Hematopoietic multipotent progenitor cell (in vitro differentiated cells): Measurements from ENCODE around the gene TXNDC9. TPM values are rescaled to one million over a fixed set of nuclear protein-coding genes. Genes with fewer than 3 reads are reported as not detected.
"Not testable (repeated sequence)": the region's sequence is repeated elsewhere in the genome, so short reads cannot be mapped to it uniquely, and the experiment has no call there.

Source experiments
- DNase-seq, 3 donors: peaks; one replicate each; pipeline ENCODE4 v3.0.0-alpha.2; 2011 to 2015; ENCODE audit warnings: low read depth in 2 of 3, low spot score in 2 of 3
- total RNA-seq: library from RNA; depleted of rRNA; stranded (reverse); fragments of >200 nt; gene quantifications from one replicate; pipeline ENCODE4 v1.2.3, GENCODE V29; 2012

TXNDC9 gene, protein sequence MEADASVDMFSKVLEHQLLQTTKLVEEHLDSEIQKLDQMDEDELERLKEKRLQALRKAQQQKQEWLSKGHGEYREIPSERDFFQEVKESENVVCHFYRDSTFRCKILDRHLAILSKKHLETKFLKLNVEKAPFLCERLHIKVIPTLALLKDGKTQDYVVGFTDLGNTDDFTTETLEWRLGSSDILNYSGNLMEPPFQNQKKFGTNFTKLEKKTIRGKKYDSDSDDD
- 16.2 TPM for total RNA-seq

DNA sequence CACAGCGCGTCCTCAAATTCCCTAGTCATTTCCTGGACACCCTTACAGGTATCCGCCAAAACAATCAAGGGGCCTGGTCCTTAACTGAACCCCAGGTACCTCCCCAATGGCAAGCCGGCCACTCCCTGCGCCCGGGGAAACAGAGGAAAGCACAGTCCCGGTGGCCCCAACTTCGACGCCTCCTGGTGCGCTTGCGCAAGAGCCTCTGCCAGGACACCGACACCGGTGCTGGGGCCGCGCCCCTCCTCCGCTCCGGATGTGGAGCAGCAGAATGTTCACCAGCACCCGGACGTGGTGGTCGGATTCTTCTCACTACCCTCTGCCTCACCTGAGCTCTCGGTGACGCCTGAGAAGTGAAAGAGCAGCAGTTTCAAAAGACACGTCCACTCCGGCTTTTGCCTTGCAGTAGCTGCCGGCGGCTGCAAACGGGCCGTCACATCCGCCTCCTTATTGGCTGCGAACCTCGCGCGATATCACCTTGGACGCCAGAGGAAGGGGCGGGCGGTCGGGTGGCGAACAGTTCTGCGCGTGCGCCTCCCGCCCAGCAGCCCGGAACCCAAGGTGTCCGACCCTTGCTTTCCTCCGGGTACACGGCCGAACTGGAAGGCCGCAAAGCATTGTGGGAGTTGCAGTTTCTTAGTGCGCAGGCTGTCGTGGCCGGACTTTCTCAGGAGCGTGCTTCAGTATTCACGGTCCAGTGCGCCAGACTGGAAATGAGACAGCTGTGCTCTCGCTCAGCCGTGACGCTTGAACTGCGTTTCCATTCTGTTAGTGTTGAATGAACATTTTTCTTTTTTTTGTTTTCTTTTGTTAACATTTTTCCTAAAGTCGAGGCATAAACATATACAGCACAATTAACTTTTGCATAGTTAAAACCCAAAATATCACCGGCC is at the start of gene TXNDC9:
Gene TXNDC9, minus strand, starts transcription at position 423 of the 893 bp plus-strand sequence. CDS start 3,123 bp downstream, outside the sequence.
- peak; percentile 92 to 99 (median 99) for DNase-seq

DNA sequence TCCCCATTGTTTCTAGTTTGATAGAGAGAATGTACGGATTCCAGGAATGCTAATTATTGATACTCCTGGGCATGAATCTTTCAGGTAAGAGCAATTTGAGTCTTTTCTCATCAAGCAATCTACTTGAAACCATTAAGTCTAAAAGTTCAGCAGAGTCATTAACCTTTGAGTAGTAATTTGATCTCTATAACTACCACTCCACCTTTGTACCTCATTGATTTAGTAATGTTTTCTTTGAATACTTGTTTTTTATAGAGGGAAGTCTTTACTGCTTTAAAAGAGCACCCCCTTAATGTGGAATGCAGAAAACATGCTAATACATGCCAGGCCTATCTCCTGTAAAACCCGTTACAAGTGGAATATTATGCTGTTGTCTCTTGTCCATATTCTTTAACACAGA is 46.0 kb upstream of the TXNDC9 start:
- no peak for DNase-seq

DNA sequence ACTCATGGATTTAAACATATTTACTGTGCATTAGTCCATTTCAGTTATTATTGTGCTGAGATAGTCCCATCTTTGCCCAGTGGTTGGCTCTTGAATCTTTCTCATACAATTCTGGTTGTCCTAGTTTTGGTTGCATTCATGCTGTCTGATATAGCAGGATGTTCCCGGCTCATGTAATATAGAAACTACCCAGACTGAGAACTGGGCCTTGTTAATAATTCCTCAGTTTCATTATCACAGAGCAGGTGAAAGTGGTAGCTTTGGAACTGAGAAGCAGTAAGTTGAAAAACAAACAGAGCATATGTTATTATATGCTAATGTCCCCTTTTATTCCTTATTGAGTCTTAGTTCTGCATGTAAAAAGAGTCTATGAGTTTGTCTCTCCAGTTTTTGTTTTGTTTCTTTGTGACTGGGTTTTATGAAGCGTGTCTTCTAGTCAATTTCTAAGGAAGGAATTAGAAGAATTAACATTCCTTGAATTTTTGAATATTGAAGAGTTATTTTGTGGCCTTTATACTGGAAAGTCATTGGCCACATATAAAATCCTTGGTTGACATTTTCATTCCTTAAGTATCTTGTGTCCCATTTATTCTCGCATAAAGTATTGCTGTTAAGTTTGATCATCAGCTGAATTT is 44.4 kb upstream of the TXNDC9 start:
- DNase-seq, result no peak

DNA sequence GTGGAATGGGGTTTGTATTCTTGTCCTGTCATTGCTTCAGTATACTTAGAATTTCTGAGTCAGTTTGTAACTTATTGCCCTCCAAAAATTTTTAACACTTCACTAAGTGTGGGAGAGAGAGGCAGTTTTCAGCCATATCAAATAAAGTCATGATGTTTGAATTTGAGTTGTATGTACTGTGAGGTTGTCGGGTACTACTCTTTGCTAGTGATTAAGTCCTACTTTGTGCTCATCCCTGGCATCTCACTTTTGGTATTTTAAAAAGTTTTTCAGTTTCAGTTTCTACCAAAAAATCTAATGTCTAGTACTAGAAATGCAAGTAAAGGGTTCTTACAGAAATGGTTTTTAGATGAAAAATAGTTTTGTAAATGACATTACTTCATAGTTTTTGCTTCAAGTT is 41.7 kb upstream of the TXNDC9 start:
- DNase-seq, result no peak

DNA sequence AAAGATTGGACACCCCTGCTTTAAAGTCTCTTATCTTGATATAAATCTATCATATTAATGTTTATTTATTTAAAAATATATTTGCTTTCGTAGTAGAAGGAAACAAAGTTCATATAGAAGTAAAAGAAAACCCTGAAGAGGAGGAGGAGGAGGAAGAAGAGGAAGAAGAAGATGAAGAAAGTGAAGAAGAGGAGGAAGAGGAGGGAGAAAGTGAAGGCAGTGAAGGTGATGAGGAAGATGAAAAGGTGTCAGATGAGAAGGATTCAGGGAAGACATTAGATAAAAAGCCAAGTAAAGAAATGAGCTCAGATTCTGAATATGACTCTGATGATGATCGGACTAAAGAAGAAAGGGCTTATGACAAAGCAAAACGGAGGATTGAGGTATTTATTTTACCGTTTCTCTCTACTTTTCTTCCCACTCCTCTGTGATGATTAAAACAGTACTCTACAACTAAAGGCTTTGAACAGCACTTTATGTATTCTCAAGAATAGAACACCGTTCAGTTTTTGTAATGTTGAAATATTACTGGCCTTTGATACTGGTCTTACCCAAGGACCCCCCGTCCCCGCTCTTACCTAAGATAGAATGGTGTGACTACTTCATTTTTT is 40.2 kb upstream of the TXNDC9 start:
- DNase-seq, result no peak

DNA sequence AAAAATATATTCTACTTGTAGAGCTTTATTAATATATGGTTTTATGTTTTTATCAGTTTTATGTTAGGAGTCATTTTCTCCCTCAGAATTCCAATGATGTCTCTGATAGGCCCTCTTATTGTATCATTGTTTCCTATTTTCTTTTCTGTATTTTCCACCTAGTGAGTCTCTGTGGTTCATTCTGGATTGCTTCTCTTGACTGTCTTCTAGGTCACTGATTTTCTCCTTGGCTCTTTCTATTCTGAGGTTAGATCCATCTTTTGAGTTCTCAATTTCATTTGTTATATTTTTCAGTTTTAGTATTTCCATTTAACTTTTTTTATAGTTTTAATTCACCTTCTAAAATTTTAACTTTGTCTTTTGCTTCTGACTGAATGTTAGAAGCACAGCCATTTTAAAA is 38.6 kb upstream of the TXNDC9 start:
- DNase-seq, result no peak

DNA sequence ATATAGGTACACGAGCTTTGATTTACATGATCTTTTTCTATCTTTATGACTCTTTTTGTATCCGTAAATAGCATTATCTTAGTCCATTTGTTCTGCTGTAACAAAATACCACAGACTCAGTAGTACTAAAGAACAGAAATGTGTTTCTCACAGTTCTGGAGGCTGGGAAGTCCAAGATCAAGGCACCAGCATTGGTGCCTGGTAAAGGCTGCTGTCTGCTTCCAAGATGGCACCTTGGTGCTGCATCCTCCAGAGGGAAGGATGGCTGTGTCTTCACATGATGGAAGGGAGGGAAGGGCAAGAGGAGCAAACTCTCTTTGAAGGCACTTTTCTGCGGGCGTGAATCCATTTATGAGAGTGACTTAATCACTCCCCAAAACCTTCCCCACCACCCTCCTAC is 37.0 kb upstream of the TXNDC9 start:
- no peak for DNase-seq

DNA sequence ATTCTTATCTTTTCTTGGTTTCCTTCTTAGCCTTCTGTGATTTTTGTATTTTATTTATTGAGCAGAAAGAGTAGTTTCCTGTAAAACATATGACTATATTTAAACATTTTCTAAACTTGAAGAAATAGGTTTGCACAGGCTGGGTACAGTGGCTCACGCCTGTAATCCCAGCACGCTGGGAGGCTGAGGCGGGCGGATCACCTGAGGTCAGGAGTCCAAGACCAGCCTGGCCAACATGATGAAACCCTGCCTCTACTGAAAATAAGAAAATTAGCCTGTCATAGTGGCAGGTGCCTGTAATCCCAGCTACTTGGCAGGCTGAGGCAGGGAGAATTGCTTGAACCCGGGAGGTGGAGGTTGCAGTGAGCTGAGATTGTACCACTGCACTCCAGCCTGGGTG is 32.7 kb upstream of the TXNDC9 start:
- DNase-seq, result not testable (repeated sequence)

DNA sequence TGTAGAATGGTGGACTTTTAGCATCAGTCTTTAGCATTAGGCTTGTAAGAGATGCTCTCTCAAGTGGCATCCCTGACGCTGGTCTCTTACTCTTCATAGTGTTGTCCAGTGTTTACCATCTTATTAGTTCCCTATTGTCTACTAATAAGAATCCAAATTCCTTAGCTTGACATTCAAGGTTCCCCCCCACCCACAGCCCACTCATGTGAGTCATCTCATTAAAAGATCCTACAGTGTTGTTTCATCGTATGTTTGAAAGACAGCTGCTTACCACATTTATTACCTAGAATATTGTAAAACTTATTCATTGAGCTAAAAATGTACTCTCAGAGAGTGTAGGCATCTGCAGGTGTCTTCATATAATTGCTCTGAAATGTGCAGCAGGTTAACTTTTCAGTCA is 29.5 kb upstream of the TXNDC9 start:
- DNase-seq, result no peak

DNA sequence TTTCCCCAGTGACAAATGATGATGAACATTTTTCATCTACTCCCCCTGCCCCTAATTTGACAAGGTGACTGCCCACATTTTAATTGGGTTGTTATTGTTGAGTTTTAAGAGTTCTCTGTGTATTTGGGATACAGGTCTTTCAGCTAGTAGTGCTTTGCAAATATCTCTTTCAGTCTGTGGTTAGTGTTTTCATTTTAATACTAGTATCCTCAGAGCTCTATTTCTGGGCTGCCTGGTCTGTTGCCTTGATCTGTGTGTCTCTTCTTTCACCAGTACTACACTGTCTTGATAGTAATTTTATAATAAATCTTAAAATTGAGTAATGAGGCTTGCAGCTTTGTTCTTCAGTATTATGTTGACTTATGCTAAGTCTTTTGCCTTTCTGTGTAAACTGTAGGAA is 20.7 kb upstream of the TXNDC9 start:
- DNase-seq, result no peak

DNA sequence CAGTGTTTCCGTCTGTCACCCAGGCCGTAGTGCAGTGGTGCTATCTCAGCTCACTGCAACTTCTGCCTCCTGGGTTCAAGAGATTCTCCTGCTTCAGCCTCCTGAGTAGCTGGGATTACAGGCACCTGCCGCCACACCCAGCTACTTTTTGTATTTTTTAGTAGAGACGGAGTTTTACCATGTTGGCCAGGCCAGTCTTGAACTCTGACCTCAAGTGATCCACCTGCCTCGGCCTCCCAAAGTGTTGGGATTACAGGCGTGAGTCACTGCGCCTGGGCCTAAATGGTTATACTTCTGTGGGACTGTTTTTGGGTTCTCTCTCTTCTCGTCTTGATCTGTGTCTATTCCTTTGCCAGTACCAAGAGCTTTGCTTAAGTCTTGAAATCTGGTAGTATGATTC is 18.7 kb upstream of the TXNDC9 start:
- not testable (repeated sequence) for DNase-seq

DNA sequence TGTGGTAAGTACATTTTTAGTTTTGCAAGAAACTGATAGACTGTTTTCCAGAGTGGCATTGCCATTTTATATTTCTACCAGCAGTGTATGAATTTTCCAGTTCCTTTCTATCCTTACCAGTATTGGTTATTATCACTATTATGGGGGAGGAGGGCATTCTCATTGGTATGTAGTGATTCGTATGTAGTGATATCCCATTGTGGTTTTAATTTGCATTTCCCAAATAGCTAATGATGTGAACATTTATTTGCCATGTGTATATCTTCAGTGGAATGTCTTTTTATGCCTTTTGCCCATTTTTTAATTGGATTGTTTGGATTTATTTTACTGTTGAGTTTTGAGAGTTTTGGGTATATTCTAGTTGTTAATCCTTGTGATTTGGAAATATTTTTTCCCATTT is 17.9 kb upstream of the TXNDC9 start:
- DNase-seq, result no peak

DNA sequence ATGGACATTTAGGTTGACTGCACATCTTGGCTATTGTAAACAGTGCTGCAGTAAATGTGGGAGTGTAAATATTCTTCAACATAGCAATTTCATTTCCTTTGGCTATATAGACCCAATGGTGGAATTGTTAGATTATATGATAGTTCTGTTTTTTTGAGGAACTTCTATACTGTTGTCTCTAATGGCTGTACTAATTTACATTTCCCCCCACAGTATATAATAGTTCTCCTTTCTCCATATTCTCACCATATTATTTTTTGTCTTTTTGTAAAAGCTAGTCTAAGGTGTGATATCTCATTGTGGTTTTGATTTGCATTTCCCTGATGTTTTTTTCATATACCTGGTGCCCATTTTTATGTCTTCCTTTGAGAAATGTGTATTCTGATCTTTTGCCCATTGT is 14.1 kb upstream of the TXNDC9 start:
- no peak for DNase-seq

DNA sequence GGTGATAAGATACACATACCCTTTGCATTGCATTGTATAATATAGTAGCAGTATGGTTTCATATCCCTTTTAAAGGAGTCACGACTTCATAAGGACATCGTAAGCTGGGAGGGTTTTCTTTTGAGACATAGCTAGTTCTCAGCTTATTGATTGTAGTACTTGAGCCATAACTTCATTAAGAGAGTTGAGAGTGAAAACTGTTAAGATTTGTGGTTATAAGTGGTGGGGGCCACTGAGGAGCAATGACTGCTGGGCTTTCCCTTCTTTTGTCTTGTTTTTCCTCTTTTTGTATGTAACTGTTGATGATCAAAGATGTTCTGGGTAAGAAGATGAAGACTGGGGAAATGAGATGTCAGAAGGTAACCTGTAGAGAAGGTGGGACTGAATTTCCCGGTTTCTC is 12.0 kb upstream of the TXNDC9 start:
- DNase-seq, result no peak

DNA sequence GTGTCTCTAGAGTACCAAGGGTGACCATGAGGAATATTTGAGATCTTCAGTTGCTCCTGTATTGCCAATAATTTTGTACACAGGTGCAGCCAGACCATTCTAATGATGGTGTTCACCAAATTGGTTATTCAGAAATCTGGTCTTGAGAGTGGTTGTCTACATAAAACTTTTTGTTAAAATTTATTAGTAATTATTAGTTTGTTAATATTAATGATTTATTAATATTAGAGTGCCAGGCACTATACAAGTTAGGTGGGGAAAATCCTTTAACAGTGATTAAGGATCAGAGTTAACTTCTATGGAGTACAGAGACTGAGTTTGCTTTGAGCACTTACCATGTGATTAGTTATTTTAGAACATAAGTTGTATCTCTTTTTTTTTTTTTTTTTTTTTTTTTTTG is 10.1 kb upstream of the TXNDC9 start:
- DNase-seq, result no peak

DNA sequence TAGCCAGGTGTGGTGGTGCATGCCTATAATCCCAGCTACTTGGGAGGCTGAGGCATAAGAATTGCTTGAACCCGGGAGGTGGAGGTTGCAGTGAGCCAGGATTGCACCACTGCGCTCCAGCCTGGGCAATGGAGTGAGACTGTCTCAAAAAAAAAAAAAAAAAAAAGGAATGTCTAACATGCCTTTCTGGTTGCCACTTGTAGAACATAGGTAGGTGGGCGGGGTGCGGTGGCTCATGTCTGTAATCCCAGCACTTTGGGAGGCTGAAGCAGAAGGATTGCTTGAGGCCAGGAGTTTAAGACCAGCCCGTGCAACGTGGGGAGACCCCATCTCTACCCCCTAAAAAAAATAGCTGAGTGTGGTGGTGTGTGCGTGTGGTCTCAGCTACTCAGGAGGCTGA is 9.3 kb upstream of the TXNDC9 start:
- DNase-seq, result not testable (repeated sequence)

DNA sequence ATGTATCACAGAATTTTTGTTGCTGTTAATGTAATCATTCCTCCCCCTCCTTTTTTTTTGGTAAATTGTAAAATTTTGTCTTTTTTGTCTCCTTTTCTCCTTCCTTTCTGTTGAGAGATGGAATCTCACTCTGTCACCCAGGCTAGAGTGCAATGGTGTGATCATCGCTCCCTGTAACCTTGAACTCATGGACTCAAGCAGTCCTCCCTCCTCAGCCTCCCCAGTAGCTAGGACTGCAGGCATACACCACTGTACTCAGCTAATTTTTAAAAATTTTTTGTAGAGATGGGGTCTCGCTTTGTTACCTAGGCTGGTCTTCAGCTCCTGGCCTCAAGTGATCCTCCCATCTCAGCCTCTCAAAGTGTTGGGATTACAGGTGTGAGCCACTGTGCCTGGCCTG is 6.4 kb upstream of the TXNDC9 start:
- DNase-seq, result no peak

DNA sequence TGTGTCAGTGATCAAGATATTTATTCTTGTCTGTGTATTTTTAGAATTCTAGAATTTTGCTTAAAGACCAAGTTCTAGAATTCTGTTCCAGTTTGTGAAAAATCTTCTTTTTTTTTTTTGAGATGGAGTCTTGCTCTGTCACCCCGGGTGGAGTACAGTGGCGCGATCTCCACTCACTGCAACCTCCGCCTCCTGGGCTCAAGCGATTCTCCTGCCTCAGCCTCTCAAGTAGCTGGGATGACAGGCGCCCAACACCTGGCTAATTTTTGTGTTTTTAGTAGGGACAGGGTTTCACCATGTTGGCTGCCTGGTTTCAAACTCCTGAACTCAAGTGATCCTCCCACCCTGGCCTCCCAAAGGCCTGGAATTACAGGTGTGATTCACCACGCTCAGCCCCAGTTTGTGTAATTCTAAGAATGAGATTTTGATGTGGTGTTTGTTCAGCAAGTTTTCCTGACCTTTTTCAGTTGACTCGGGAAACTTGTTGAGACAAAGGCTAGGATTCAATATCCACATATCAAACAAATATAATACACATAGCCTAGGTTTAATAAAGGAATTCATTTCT is 4.6 kb upstream of the TXNDC9 start:
- DNase-seq, result no peak

DNA sequence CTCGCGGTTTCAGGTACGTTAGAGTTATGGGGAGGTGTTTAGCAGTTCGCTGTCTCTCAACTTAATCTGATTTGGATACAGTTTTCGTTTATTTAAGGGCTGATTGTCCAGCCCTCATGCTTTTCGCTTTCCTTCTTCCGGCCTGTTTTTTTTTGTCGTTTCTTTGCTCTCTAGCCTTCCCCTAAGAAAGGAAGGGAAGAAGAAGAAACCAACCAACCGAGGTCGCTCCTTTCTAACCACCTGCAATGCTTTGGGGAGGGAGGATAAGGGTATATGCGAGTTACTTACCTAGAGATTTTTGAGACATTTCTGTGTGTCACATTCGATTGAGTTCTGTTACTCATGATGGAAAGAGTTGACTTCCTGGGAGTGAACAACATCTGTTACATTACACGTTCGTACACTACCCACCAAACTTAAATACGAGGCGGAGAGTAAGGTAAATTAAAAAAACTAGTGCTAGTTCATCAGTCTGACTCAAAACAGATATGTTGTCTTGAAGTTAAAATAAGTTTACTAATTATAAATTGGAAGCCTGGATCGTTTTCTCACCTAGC is 2.0 kb upstream of the TXNDC9 start:
- DNase-seq, result peak in 2 of 3 donors; percentile 14 to 23
